OCI-LY1 (cell line): Measurements from ENCODE around the gene CDRT15.

Experiments
- H2AFZ ChIP-seq: fragments of 200-600 bp; sonication (generic), shearing (Covaris generic); 2 replicates; pipeline ENCODE4 v1.6.0; 2014; ENCODE audit warnings: antibody characterized with exemption, mild to moderate bottlenecking, low read length
- H3F3A ChIP-seq: fragments of 200-600 bp; sonication (generic), shearing (Covaris generic); 2 replicates; pipeline ENCODE4 v1.6.0; 2014; ENCODE audit warnings: mild to moderate bottlenecking, antibody characterized with exemption, low read length, moderate library complexity; ENCODE audit not compliant: insufficient read depth
- H3K27ac ChIP-seq: fragments of 200-600 bp; sonication (generic); 2 replicates; pipeline ENCODE4 v1.5.1; 2014; ENCODE audit warnings: low read length, mixed run types, mild to moderate bottlenecking, low read depth; ENCODE audit not compliant: poor library complexity, severe bottlenecking
- H3K27me3 ChIP-seq: fragments of 200-600 bp; sonication (generic); 2 replicates; pipeline ENCODE4 v1.6.0; 2014; ENCODE audit warnings: antibody characterized with exemption, mild to moderate bottlenecking, low read length, moderate library complexity; ENCODE audit not compliant: insufficient read depth
- H3K36me3 ChIP-seq: fragments of 200-600 bp; sonication (generic); 2 replicates; pipeline ENCODE4 v1.6.1; 2014; ENCODE audit warnings: mild to moderate bottlenecking, antibody characterized with exemption, low read length, moderate library complexity, mixed read lengths; ENCODE audit not compliant: insufficient read depth
- H3K4me1 ChIP-seq: fragments of 200-600 bp; sonication (generic); 2 replicates; pipeline ENCODE4 v1.5.1; 2014; ENCODE audit warnings: mild to moderate bottlenecking, low read length, moderate library complexity; ENCODE audit not compliant: insufficient read depth, severe bottlenecking
- H3K4me2 ChIP-seq: fragments of 200-600 bp; sonication (generic), shearing (Covaris generic); 2 replicates; pipeline ENCODE4 v1.6.1; 2014; ENCODE audit warnings: low read length
- H3K4me3 ChIP-seq: fragments of 200-600 bp; sonication (generic); 2 replicates; pipeline ENCODE4 v1.5.1; 2014; ENCODE audit warnings: low read length, low read depth, mild to moderate bottlenecking, mixed read lengths; ENCODE audit not compliant: poor library complexity, severe bottlenecking
- H3K79me2 ChIP-seq: fragments of 200-600 bp; shearing (Covaris generic); 2 replicates; pipeline ENCODE4 v1.6.1; 2016; ENCODE audit warnings: mixed run types, low read length, mixed read lengths; ENCODE audit not compliant: insufficient read depth
- H3K9ac ChIP-seq: fragments of 200-600 bp; sonication (generic), shearing (Covaris generic); 2 replicates; pipeline ENCODE4 v1.6.1; 2014; ENCODE audit warnings: mild to moderate bottlenecking, low read length, mixed read lengths
- H3K9me2 ChIP-seq: fragments of 200-600 bp; sonication (generic), shearing (Covaris generic); 2 replicates; pipeline ENCODE4 v1.6.1; 2014; ENCODE audit warnings: low read depth, mild to moderate bottlenecking, low read length, mixed read lengths
- H3K9me3 ChIP-seq: fragments of 200-600 bp; shearing (Covaris generic); 2 replicates; pipeline ENCODE4 v1.6.1; 2014; ENCODE audit warnings: low read length, mixed read lengths
- H4K20me1 ChIP-seq: fragments of 200-600 bp; sonication (generic), shearing (Covaris generic); 2 replicates; pipeline ENCODE4 v1.6.0; 2016; ENCODE audit warnings: mild to moderate bottlenecking, low read length; ENCODE audit not compliant: insufficient read depth
- CTCF ChIP-seq: fragments of 200-600 bp; sonication (generic), shearing (Covaris generic); IDR thresholded peaks from 2 replicates; pipeline ENCODE4 v1.5.1; 2017; ENCODE audit warnings: mild to moderate bottlenecking, antibody characterized with exemption, low read length, moderate library complexity, mixed read lengths
- EZH2 ChIP-seq: fragments of 200-600 bp; sonication (generic), shearing (Covaris generic); IDR thresholded peaks from 2 replicates; pipeline ENCODE4 v1.8.0; 2017; ENCODE audit warnings: borderline replicate concordance, mixed run types, mild to moderate bottlenecking, antibody characterized with exemption, low read length, moderate library complexity, mixed read lengths

Gene CDRT15

GRCh38 chr17:14222611-14223010 is 14.1 kb downstream of the CDRT15 start:
- no peak overlapping the region for H2AFZ ChIP-seq
- no peaks in the 10 kb centered on the region for H3K36me3 ChIP-seq
- no peaks in the 10 kb centered on the region for H3K27me3 ChIP-seq
- no peak overlapping the region for H3K4me3 ChIP-seq
- no peaks in the 10 kb centered on the region for H4K20me1 ChIP-seq
- no peaks in the 10 kb centered on the region for H3F3A ChIP-seq
- TF ChIP-seq CTCF: no peak
- no peak for TF ChIP-seq EZH2
- H3K4me1 ChIP-seq: no peaks in the 10 kb centered on the region
- no peaks in the 10 kb centered on the region for H3K9me2 ChIP-seq
- H3K9ac ChIP-seq: no peak overlapping the region
- H3K4me2 ChIP-seq: no peak overlapping the region
- no peak overlapping the region for H3K27ac ChIP-seq
- H3K9me3 ChIP-seq: no peaks in the 10 kb centered on the region
- no peaks in the 10 kb centered on the region for H3K79me2 ChIP-seq

- H3K4me2 ChIP-seq: no peak overlapping the region
- no peak overlapping the region for H3K27ac ChIP-seq
- no peaks in the 10 kb centered on the region for H3K79me2 ChIP-seq
- no peaks in the 10 kb centered on the region for H3K9me2 ChIP-seq
- no peaks in the 10 kb centered on the region for H3K27me3 ChIP-seq
- no peak for TF ChIP-seq CTCF
- TF ChIP-seq EZH2: no peak
- no peaks in the 10 kb centered on the region for H3K4me1 ChIP-seq
- H3F3A ChIP-seq: no peaks in the 10 kb centered on the region
- no peaks in the 10 kb centered on the region for H3K9me3 ChIP-seq
- H3K9ac ChIP-seq: no peak overlapping the region
- H4K20me1 ChIP-seq: no peaks in the 10 kb centered on the region
- H3K36me3 ChIP-seq: peaks cover 8% of the 10 kb centered on the region
- H3K4me3 ChIP-seq: no peak overlapping the region
- H2AFZ ChIP-seq: no peak overlapping the region
These were observed 22.4 kb downstream of the CDRT15 start for GRCh38 chr17:14214271-14214670.

GRCh38 chr17:14212401-14212800 is 24.3 kb downstream of the CDRT15 start:
- no peak overlapping the region for H2AFZ ChIP-seq
- no peaks in the 10 kb centered on the region for H3K9me3 ChIP-seq
- H4K20me1 ChIP-seq: no peaks in the 10 kb centered on the region
- no peaks in the 10 kb centered on the region for H3K4me1 ChIP-seq
- H3K4me2 ChIP-seq: no peak overlapping the region
- no peak overlapping the region for H3K4me3 ChIP-seq
- TF ChIP-seq CTCF (no peak), EZH2 (no peak)
- H3K36me3 ChIP-seq: peaks cover 11% of the 10 kb centered on the region
- no peak overlapping the region for H3K27ac ChIP-seq
- no peaks in the 10 kb centered on the region for H3K27me3 ChIP-seq
- H3K9me2 ChIP-seq: no peaks in the 10 kb centered on the region
- H3K79me2 ChIP-seq: no peaks in the 10 kb centered on the region
- H3F3A ChIP-seq: no peaks in the 10 kb centered on the region
- no peak overlapping the region for H3K9ac ChIP-seq
